ENCODE data around the gene HDAC7.

The HDAC7 gene

DNA sequence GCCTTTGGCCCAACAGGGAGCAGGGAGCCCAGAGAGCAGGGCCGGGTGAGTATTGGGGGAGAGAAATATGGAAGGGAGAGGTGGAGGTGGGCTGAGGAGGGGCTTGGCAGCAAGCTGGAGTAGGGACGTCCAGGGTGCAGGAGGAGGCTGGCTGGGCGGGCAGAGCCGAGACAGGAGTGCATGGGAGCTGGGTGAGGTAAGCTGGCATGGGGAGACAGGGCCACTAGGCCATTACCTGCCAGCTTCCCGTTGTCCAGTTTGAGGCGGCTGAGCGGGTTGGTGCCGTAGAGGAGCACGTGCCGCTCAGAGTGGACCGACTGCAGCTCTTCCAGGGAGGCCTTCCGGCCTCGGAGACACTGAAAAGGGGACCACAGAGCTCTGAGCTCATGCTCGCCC lies 28.4 kb downstream of the HDAC7 start:
- Histone ChIP-seq H3K79me2 (ENCODE audit: control insufficient read depth, low read length) (no peaks in the 10 kb centered on the region), H3K36me3 (ENCODE audit: control insufficient read depth, low read length) (peaks cover 97% of the 10 kb centered on the region)

GRCh38 chr12:47790676-47791350 lies 28.9 kb downstream of the HDAC7 start:
- TF ChIP-seq CTCF (IDR thresholded peaks at IDR 0.05; ENCODE audit: low read depth, low read length, poor library complexity, severe bottlenecking) (no peak), EZH2phosphoT487 (IDR thresholded peaks at IDR 0.05; ENCODE audit: borderline replicate concordance, low read length) (no peak)
- Histone ChIP-seq H3K9me3 (ENCODE audit: control insufficient read depth, insufficient read depth, low read length) (no peaks in the 10 kb centered on the region), H3K4me2 (ENCODE audit: low read length) (no peak overlapping the region), H3K79me2 (ENCODE audit: control insufficient read depth, low read length) (no peaks in the 10 kb centered on the region), H3K27ac (ENCODE audit: low read depth, low read length) (no peak overlapping the region), H3K9me2 (replicated peaks; ENCODE audit: control insufficient read depth, low read length) (no peaks in the 10 kb centered on the region), H4K20me1 (ENCODE audit: control insufficient read depth, insufficient read depth, low read depth, low read length) (no peaks in the 10 kb centered on the region), H3F3A (ENCODE audit: control insufficient read depth, insufficient read depth) (no peaks in the 10 kb centered on the region), H3K4me3 (ENCODE audit: low read length) (no peak overlapping the region), H3K36me3 (ENCODE audit: control insufficient read depth, low read length) (peaks cover 98% of the 10 kb centered on the region), H3K4me1 (ENCODE audit: control insufficient read depth, low read length) (no peaks in the 10 kb centered on the region), H3K27me3 (ENCODE audit: control insufficient read depth, low read length) (no peaks in the 10 kb centered on the region)

More for the DNA sequence above, 28.4 kb downstream of the HDAC7 start:
- Histone ChIP-seq H3F3A (ENCODE audit: control insufficient read depth, insufficient read depth) (no peaks in the 10 kb centered on the region), H3K4me2 (ENCODE audit: low read length) (no peak overlapping the region), H3K4me1 (ENCODE audit: control insufficient read depth, low read length) (no peaks in the 10 kb centered on the region), H3K9me3 (ENCODE audit: control insufficient read depth, insufficient read depth, low read length) (no peaks in the 10 kb centered on the region), H4K20me1 (ENCODE audit: control insufficient read depth, insufficient read depth, low read depth, low read length) (no peaks in the 10 kb centered on the region), H3K27me3 (ENCODE audit: control insufficient read depth, low read length) (no peaks in the 10 kb centered on the region), H3K4me3 (ENCODE audit: low read length) (no peak overlapping the region), H3K27ac (ENCODE audit: low read depth, low read length) (no peak overlapping the region), H3K9me2 (replicated peaks; ENCODE audit: control insufficient read depth, low read length) (no peaks in the 10 kb centered on the region)
- TF ChIP-seq EZH2phosphoT487 (IDR thresholded peaks at IDR 0.05; ENCODE audit: borderline replicate concordance, low read length) (no peak), CTCF (IDR thresholded peaks at IDR 0.05; ENCODE audit: low read depth, low read length, poor library complexity, severe bottlenecking) (no peak)

- Histone ChIP-seq H3K27ac (ENCODE audit: low read depth, low read length) (no peak overlapping the region), H3K4me1 (ENCODE audit: control insufficient read depth, low read length) (no peaks in the 10 kb centered on the region), H3F3A (ENCODE audit: control insufficient read depth, insufficient read depth) (no peaks in the 10 kb centered on the region), H3K9me2 (replicated peaks; ENCODE audit: control insufficient read depth, low read length) (no peaks in the 10 kb centered on the region), H4K20me1 (ENCODE audit: control insufficient read depth, insufficient read depth, low read depth, low read length) (no peaks in the 10 kb centered on the region), H3K4me2 (ENCODE audit: low read length) (no peak overlapping the region), H3K4me3 (ENCODE audit: low read length) (no peak overlapping the region), H3K9me3 (ENCODE audit: control insufficient read depth, insufficient read depth, low read length) (no peaks in the 10 kb centered on the region), H3K27me3 (ENCODE audit: control insufficient read depth, low read length) (no peaks in the 10 kb centered on the region), H3K36me3 (ENCODE audit: control insufficient read depth, low read length) (peaks cover 98% of the 10 kb centered on the region), H3K79me2 (ENCODE audit: control insufficient read depth, low read length) (no peaks in the 10 kb centered on the region)
- TF ChIP-seq CTCF (IDR thresholded peaks at IDR 0.05; ENCODE audit: low read depth, low read length, poor library complexity, severe bottlenecking) (no peak), EZH2phosphoT487 (IDR thresholded peaks at IDR 0.05; ENCODE audit: borderline replicate concordance, low read length) (no peak)
These were observed 29.8 kb downstream of the HDAC7 start for GRCh38 chr12:47789712-47790489.
